GM12891 (cell line): ENCODE data around the gene RNF130.
"Not testable (repeated sequence)": the region's sequence is repeated elsewhere in the genome, so short reads cannot be mapped to it uniquely, and the experiment has no call there.

ENCODE experiments used
- DNase-seq: peaks from one replicate; pipeline ENCODE4 v3.0.0; 2011; ENCODE audit warnings: low spot score; ENCODE audit not compliant: insufficient read length
- FAIRE-seq: peaks from 2 replicates; lab custom pipeline; 2011; peaks lifted over from hg19 to GRCh38; lab: Jason Lieb, UNC
- PAX5 ChIP-seq: IDR thresholded peaks from 2 replicates; pipeline ENCODE4 v1.6.1; 2011; ENCODE audit warnings: low read length, moderate library complexity, mild to moderate bottlenecking; ENCODE audit not compliant: insufficient read depth, severe bottlenecking
- POLR2A ChIP-seq: IDR thresholded peaks from 2 replicates; pipeline ENCODE4 v1.6.1; 2011; ENCODE audit warnings: low read depth, low read length, control low read depth
- POLR2AphosphoS5 ChIP-seq: IDR thresholded peaks from 2 replicates; pipeline ENCODE4 v1.6.1; 2011; ENCODE audit warnings: low read depth, low read length, control low read depth
- POU2F2 ChIP-seq: IDR thresholded peaks from 2 replicates; pipeline ENCODE4 v1.6.1; 2011; ENCODE audit warnings: low read depth, mild to moderate bottlenecking, control low read depth, low read length, moderate library complexity
- SPI1 ChIP-seq: IDR thresholded peaks from 2 replicates; pipeline ENCODE4 v1.6.1; 2011; ENCODE audit warnings: low read depth, low read length, control low read depth
- TAF1 ChIP-seq: IDR thresholded peaks from 2 replicates; pipeline ENCODE4 v1.6.1; 2011; ENCODE audit warnings: low read depth, low read length, control low read depth

Gene RNF130

GRCh38 chr5:180026320-180026719, 45.2 kb downstream of the RNF130 start:
- no peak for FAIRE-seq
- DNase-seq: no peak

GRCh38 chr5:180021900-180022299, 49.7 kb downstream of the RNF130 start:
- no peak for TF ChIP-seq PAX5
- no peak for TF ChIP-seq TAF1
- TF ChIP-seq SPI1: no peak
- no peak for TF ChIP-seq POLR2A
- no peak for TF ChIP-seq POU2F2
- no peak for TF ChIP-seq POLR2AphosphoS5
- no peak for DNase-seq
- no peak for FAIRE-seq

More at GRCh38 chr5:180026320-180026719, 45.2 kb downstream of the RNF130 start:
- TF ChIP-seq POLR2AphosphoS5 (no peak), POU2F2 (no peak), SPI1 (no peak), PAX5 (no peak), TAF1 (no peak), POLR2A (no peak)

DNA sequence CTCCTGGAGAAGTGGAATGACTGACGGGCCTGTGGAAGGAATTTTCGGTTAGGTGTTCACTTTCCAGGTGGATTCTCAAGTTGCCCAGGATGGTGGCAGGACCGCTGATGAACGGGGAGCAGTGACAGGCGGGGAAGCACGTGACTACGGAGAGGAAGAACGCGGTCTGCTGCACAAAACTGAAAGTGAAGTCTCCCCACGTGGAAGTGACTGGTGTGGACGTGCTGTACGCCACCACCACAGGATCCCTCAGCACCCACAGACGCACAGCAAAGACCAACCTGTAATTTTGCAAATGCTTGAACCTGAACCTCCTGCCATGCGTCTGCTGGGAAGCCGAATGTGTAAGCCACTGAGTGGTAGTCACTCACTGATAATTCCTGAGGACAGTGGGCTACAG, 51.4 kb downstream of the RNF130 start:
- DNase-seq: no peak
- no peak for TF ChIP-seq SPI1
- no peak for TF ChIP-seq TAF1
- no peak for TF ChIP-seq POLR2AphosphoS5
- TF ChIP-seq POU2F2: no peak
- no peak for TF ChIP-seq PAX5
- no peak for TF ChIP-seq POLR2A
- FAIRE-seq: no peak

DNA sequence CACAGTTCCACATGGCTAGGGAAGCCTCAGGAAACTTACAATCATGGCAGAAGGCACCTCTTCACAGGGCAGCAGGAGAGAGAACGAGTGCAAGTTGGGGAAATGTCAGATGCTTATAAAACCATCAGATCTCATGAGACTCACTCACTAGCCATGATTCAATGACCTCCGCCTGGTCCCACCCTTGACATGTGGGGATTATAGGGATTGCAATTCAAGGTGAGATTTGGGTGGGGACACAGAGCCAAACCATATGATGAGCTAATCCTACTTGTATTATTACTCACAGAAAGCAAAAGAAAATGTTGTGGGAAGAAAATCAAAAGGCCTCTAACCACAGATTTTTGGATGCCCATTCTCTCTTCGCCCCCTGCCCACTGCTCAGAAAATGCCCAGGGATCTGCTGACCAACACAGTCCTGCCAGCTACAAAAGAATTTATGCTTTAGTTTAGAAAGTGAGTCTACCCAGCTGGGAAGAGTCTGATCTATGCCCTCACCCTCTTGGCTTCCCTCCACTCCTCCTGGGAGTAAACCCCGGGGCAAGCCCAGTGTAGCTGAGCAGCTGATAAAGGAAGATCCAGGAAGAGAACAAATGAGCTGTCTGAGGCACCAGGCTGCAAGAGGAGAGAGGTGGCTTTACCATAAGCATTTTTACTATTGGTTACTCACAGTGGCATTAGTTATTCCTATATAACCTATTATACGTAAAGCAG, 53.1 kb downstream of the RNF130 start:
- TF ChIP-seq SPI1 (no peak), POLR2AphosphoS5 (no peak), PAX5 (no peak), TAF1 (no peak), POU2F2 (no peak), POLR2A (no peak)
- FAIRE-seq (no peak), DNase-seq (no peak)

GRCh38 chr5:180015523-180015922, 56.0 kb downstream of the RNF130 start:
- FAIRE-seq, DNase-seq: not testable (repeated sequence)

DNA sequence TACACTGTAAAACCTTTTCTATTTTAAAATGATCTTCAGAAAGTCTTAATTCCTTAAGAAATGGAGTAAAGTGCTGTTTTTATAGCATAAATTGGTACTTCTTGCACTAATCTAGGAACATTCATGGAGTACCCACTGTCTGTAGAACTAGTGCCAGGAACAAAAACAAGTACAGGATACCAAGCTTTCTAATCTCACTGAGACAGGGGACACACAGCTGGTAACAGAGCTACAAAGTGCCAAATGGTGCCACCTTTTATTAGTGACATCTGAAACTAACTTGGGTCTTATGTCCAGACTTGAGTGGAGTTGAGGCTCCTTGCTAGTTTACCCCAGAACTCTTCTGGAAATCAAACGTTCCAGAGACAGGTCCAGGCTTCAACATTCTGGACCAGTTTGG, 57.9 kb downstream of the RNF130 start:
- FAIRE-seq (no peak), DNase-seq (no peak)
- TF ChIP-seq POU2F2 (no peak), POLR2AphosphoS5 (no peak), SPI1 (no peak), TAF1 (no peak), PAX5 (no peak), POLR2A (no peak)

DNA sequence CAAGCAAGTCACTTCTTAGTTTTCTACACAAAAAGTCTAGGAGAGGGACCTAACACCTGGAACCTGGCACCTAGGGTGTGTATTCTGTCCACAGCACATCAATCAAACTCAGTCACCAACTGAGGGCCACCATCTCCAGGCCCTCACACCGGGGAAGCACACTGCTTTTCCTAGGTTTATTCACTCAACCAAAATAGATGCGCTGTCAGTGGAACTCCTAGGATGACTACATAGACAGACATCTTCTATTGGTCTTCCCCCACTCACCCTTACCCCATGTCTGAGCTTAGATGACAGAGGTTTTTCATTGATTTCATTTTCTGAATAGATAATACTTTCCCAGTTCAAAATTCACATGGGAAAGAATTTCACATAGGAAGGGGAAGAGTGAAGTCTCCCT, 59.2 kb downstream of the RNF130 start:
- TF ChIP-seq SPI1 (no peak), POLR2AphosphoS5 (no peak), POU2F2 (no peak), TAF1 (no peak), POLR2A (no peak), PAX5 (no peak)
- no peak for FAIRE-seq
- DNase-seq: no peak

DNA sequence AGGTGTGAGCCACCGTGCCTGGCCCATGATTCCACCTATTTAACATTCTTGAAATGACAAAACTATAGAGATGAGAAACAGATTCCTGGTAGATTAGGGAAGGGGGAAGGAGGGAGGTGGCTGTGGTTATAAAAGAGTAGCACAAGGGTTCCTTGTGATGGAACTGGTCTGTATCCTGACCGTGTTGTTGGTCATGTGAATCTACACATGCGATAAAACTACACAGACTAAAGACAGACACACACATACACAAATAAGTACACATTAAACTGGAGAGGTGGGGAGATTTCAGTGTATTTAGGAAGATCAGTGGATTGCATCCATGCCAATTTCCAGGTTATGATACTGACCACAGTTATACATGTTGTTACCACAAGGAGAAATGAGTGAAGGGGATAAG, 60.9 kb downstream of the RNF130 start:
- TF ChIP-seq POU2F2 (no peak), PAX5 (no peak), POLR2A (no peak), TAF1 (no peak), SPI1 (no peak), POLR2AphosphoS5 (no peak)
- FAIRE-seq (no peak), DNase-seq (no peak)

- DNase-seq: no peak
- no peak for TF ChIP-seq SPI1
- no peak for TF ChIP-seq POU2F2
- TF ChIP-seq POLR2A: no peak
- no peak for FAIRE-seq
Measured at GRCh38 chr5:180009581-180009980, 62.0 kb downstream of the RNF130 start.

DNA sequence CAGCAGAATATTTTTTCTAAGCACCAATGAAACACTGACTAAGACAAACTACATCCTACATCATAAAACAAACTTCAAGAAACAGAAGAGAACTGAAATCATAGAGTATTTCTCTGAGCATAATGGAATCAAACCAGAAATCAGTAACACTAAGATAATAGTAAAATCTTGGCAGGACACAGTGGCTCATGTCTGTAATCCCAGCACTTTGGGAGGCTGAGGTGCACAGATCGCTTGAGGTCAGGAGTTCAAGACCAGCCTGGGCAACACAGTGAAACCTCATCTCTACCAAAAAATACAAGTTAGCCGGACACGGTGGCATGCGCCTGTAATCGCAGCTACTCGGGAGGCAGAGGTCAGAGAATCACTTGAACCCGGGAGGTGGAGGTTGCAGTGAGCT, 63.1 kb downstream of the RNF130 start:
- no peak for FAIRE-seq
- TF ChIP-seq POLR2A (no peak), POU2F2 (no peak), SPI1 (no peak), PAX5 (no peak), POLR2AphosphoS5 (no peak)

DNA sequence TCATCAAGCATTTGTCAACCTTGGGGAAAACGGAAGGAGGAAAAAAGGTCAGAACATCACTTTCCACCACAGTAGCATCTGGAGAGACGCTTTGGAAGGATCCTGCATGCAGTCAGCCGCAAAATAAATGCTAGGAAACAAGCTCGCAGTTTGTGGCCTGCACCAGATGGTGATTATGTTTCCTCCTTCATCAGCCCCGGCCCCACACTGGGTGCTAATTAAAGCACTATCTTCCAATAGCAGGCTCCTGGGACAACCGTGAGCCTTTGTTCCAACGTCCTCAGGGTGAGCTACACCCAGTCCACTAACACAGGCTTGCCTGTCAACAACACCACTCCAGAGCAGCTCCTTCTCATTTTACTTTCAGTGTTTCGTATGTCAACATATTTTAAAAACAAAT, 64.0 kb downstream of the RNF130 start:
- DNase-seq (no peak), FAIRE-seq (no peak)
- TF ChIP-seq POU2F2 (no peak), TAF1 (no peak)

More for the DNA sequence above, 63.1 kb downstream of the RNF130 start:
- DNase-seq: no peak
